22Rv1 (cell line): Measurements from ENCODE around the gene MAP2K6.

Experiments
- CTCF ChIP-seq: fragments of 450-650 bp; IDR thresholded peaks from 2 replicates; pipeline ENCODE4 v1.5.1; 2017; ENCODE audit warnings: mild to moderate bottlenecking
- ZFX ChIP-seq: fragments of 450-650 bp; IDR thresholded peaks from 2 replicates; pipeline ENCODE4 v1.6.1; 2017; ENCODE audit warnings: antibody characterized with exemption, borderline replicate concordance

GRCh38 chr17:69516225-69516624 lies 101.7 kb downstream of the MAP2K6 start:
- TF ChIP-seq CTCF (no peak), ZFX (no peak)
